HCT116 (cell line): Measurements from ENCODE around the gene ZNF324B. TPM values are rescaled to one million over a fixed set of nuclear protein-coding genes. Genes with fewer than 3 reads are reported as not detected.

Source experiments
- ATAC-seq: fragments of 200-7000 bp; cut with Tn5 transposase; 2 replicates; pipeline ENCODE4 v1.9.1; 2020; ENCODE audit warnings: mild to moderate bottlenecking, moderate library complexity
- BruUV-seq: library from RNA; stranded (reverse); fragments of 400-500 nt; replicated peaks from 2 replicates; lab custom pipeline; 2021; lab: Mats Ljungman, UMichigan
- CTCF ChIA-PET: fragments of 300-600 bp; sonication (Branson Sonifier 250); formaldehyde crosslinking; loops from one replicate; lab custom pipeline; 2021; ENCODE audit warnings: antibody characterized with exemption; lab: Charles Lee
- POLR2A ChIA-PET: fragments of 300-600, 350-600 bp; sonication (Branson Sonifier 250); formaldehyde crosslinking; loops from one replicate; lab custom pipeline; 2021; ENCODE audit warnings: antibody characterized with exemption; lab: Charles Lee
- RAD21 ChIA-PET, 2 experiments: fragments of 300-600 bp; sonication (Branson Sonifier 250); formaldehyde crosslinking; loops; one replicate each; lab custom pipeline; 2023; ENCODE audit warnings: low total read pairs in 2 of 2; ENCODE audit not compliant: uncharacterized antibody in 2 of 2, unreplicated experiment in 2 of 2, low non-redundant PET in 1 of 2; lab: Charles Lee
- DNase-seq: peaks from one replicate; pipeline ENCODE4 v3.0.0-alpha.2; 2010; ENCODE audit warnings: low read depth, low spot score
- H2AFZ ChIP-seq: fragments of 200-600 bp; shearing (Covaris generic), sonication (generic); 2 replicates; pipeline ENCODE4 v1.6.1; 2017; ENCODE audit warnings: low read depth, mixed run types, mixed read lengths, antibody characterized with exemption, low read length; ENCODE audit not compliant: poor library complexity, severe bottlenecking
- H3K27ac ChIP-seq: 2 replicates; pipeline ENCODE4 v1.5.1; 2012; ENCODE audit warnings: low read depth, low read length
- H3K27me3 ChIP-seq: fragments of 200-600 bp; sonication (generic); 2 replicates; pipeline ENCODE4 v1.6.1; 2016; ENCODE audit warnings: mixed run types, low read length, mixed read lengths; ENCODE audit not compliant: insufficient read depth
- H3K36me3 ChIP-seq, 2 experiments: fragments of 200-500 bp in 1 of 2; fragments of 200-600 bp in 1 of 2; sonication (Bioruptor generic) in 1 of 2; sonication (generic) in 1 of 2; 2 replicates each; pipeline versions ENCODE4 v1.5.1 to v1.6.1; 2014 to 2016; ENCODE audit warnings: low read length in 2 of 2, inconsistent platforms in 1 of 2, mixed read lengths in 1 of 2, mixed run types in 1 of 2; ENCODE audit not compliant: insufficient read depth in 2 of 2, control insufficient read depth in 1 of 2
- H3K4me1 ChIP-seq, 2 experiments: fragments of 200-600 bp in 1 of 2; sonication (generic) in 1 of 2; 2 replicates each; pipeline versions ENCODE4 v1.5.1 to v1.6.1; 2012 to 2017; ENCODE audit warnings: low read length in 2 of 2, inconsistent platforms in 1 of 2, mild to moderate bottlenecking in 1 of 2, mixed read lengths in 1 of 2, mixed run types in 1 of 2, moderate library complexity in 1 of 2; ENCODE audit not compliant: insufficient read depth in 2 of 2, control insufficient read depth in 1 of 2
- H3K4me2 ChIP-seq: fragments of 200-600 bp; sonication (generic); 2 replicates; pipeline ENCODE4 v1.6.1; 2017; ENCODE audit warnings: mixed run types, low read length, mixed read lengths
- H3K4me3 ChIP-seq, 2 experiments: fragments of 200-600 bp in 1 of 2; sonication (generic) in 1 of 2; replicated peaks in 1 of 2; 2 replicates each; pipeline ENCODE4 v1.5.1; 2011 to 2016; ENCODE audit warnings: low read length in 2 of 2, control low read depth in 1 of 2, low read depth in 1 of 2, mild to moderate bottlenecking in 1 of 2, mixed read lengths in 1 of 2, mixed run types in 1 of 2
- H3K79me2 ChIP-seq: fragments of 200-600 bp; sonication (generic); 2 replicates; pipeline ENCODE4 v1.6.1; 2017; ENCODE audit warnings: mild to moderate bottlenecking, mixed run types, low read length, moderate library complexity, mixed read lengths; ENCODE audit not compliant: insufficient read depth
- H3K9ac ChIP-seq: fragments of 200-600 bp; sonication (generic); 2 replicates; pipeline ENCODE4 v1.6.1; 2016; ENCODE audit warnings: low read length, mixed read lengths
- H3K9me2 ChIP-seq: fragments of 200-600 bp; sonication (generic), shearing (Covaris generic); 2 replicates; pipeline ENCODE4 v1.6.1; 2017; ENCODE audit warnings: mixed run types, mild to moderate bottlenecking, moderate library complexity; ENCODE audit not compliant: insufficient read depth
- H3K9me3 ChIP-seq, 2 experiments: fragments of 200-500 bp in 1 of 2; fragments of 200-600 bp in 1 of 2; sonication (Bioruptor generic) in 1 of 2; sonication (generic) in 1 of 2; 2 replicates each; pipeline ENCODE4 v1.6.1; 2014 to 2017; ENCODE audit warnings: low read length in 2 of 2, mixed read lengths in 2 of 2, inconsistent platforms in 1 of 2, low read depth in 1 of 2, mild to moderate bottlenecking in 1 of 2, mixed run types in 1 of 2, moderate library complexity in 1 of 2; ENCODE audit not compliant: control insufficient read depth in 1 of 2, insufficient read depth in 1 of 2
- H4K20me1 ChIP-seq: fragments of 200-600 bp; sonication (generic), shearing (Covaris generic); 2 replicates; pipeline ENCODE4 v1.6.1; 2017; ENCODE audit warnings: mixed run types, mild to moderate bottlenecking, moderate library complexity; ENCODE audit not compliant: insufficient read depth
- ATF3 ChIP-seq: IDR thresholded peaks from 2 replicates; pipeline ENCODE4 v1.6.1; 2012
- CEBPB ChIP-seq: IDR thresholded peaks from 2 replicates; pipeline ENCODE4 v1.6.1; 2012; ENCODE audit warnings: low read depth
- CTCF ChIP-seq, 3 experiments: fragments of 200-600 bp in 1 of 3; sonication (generic) in 1 of 3; IDR thresholded peaks in 2 of 3; conservative IDR thresholded peaks in 1 of 3; 2 replicates each; pipeline ENCODE4 v1.5.1; 2012 to 2017; ENCODE audit warnings: low read depth in 2 of 3, low read length in 2 of 3, antibody characterized with exemption in 1 of 3, borderline replicate concordance in 1 of 3, control low read depth in 1 of 3, mild to moderate bottlenecking in 1 of 3, mixed read lengths in 1 of 3, mixed run types in 1 of 3, moderate library complexity in 1 of 3; ENCODE audit not compliant: insufficient read depth in 1 of 3
- EGR1 ChIP-seq: IDR thresholded peaks from 2 replicates; pipeline ENCODE4 v1.6.1; 2012; ENCODE audit warnings: low read depth
- ELF1 ChIP-seq: IDR thresholded peaks from 2 replicates; pipeline ENCODE4 v1.6.1; 2012; ENCODE audit warnings: low read depth, borderline replicate concordance
- JUND ChIP-seq: IDR thresholded peaks from 2 replicates; pipeline ENCODE4 v1.6.1; 2012
- POLR2AphosphoS5 ChIP-seq: IDR thresholded peaks from 2 replicates; pipeline ENCODE4 v1.6.1; 2011; ENCODE audit warnings: mild to moderate bottlenecking, low read depth, low read length, moderate library complexity
- RAD21 ChIP-seq: IDR thresholded peaks from 2 replicates; pipeline ENCODE4 v1.6.1; 2012; ENCODE audit warnings: low read depth, mild to moderate bottlenecking
- SIN3A ChIP-seq: IDR thresholded peaks from 2 replicates; pipeline ENCODE4 v1.6.1; 2012; ENCODE audit warnings: low read depth
- YY1 ChIP-seq: IDR thresholded peaks from 2 replicates; pipeline ENCODE4 v1.6.1; 2011; ENCODE audit warnings: low read length, low read depth, moderate library complexity, mild to moderate bottlenecking; ENCODE audit not compliant: insufficient replicate concordance; ENCODE audit errors: extremely low read depth
- ZFX ChIP-seq: fragments of 450-650 bp; IDR thresholded peaks from 2 replicates; pipeline ENCODE4 v1.6.1; 2017
- intact Hi-C: fragments of 100-400 bp; cut with micrococcal nuclease; formaldehyde crosslinking; loops from 2 replicates; pipeline ENCODE4 v1.10.0; 2022
- total RNA-seq: library from RNA; stranded (reverse); gene quantifications from one replicate; pipeline ENCODE4 v1.2.1, GENCODE V29; 2021; ENCODE audit not compliant: unreplicated experiment

Gene ZNF324B
- total RNA-seq, 1 experiment from 2014 or later: 9.4 TPM

GRCh38 chr19:58407658-58408151 lies 43.7 kb upstream of the ZNF324B start:
- DNase-seq (no peak), ATAC-seq (peak; percentile 37)
- Histone ChIP-seq H3K4me1 (peaks cover 16 to 30% of the 10 kb centered on the region in 2 experiments), H3K4me3 (peak overlapping the region; percentile 93 to 99), H3K9me3 (no peaks in the 10 kb centered on the region), H3K4me2 (peak overlapping the region; percentile 96), H4K20me1 (no peaks in the 10 kb centered on the region), H3K27me3 (no peaks in the 10 kb centered on the region), H3K79me2 (peaks cover 45% of the 10 kb centered on the region), H3K9me2 (no peaks in the 10 kb centered on the region), H3K9ac (peak overlapping the region; percentile 86), H3K36me3 (no peaks in the 10 kb centered on the region), H2AFZ (no peak overlapping the region), H3K27ac (peak overlapping the region; percentile 93)
- ChIA-PET CTCF (no interaction called here), POLR2A (interaction anchor here (1.0 kb wide), 2 partner anchors 31 to 112 kb away, joined by 4 to 5 read pairs; partner anchors contain the start of gene ZBTB45), RAD21 (no interaction called here)
- TF ChIP-seq RAD21: no peak
- 0 out of 2 replicates have a peak, but pooled peaks have one; percentile 25 for TF ChIP-seq ZFX
- BruUV-seq: TSS peak; percentile 91
- intact Hi-C loops: loop anchor here (1.0 to 5.0 kb wide), 3 partner anchors 45 to 80 kb away; partner anchors contain the start of genes ZNF324B and ZSCAN22

GRCh38 chr19:58408152-58409009 lies 43.0 kb upstream of the ZNF324B start, which contains the start of gene ZNF584:
ZNF584 (plus strand) TSS chr19:58408649; CDS start chr19:58409148, 499 bp downstream.
- ATAC-seq (peak; percentile 89), DNase-seq (peak; percentile 85)
- H3K9me3 ChIP-seq: no peaks in the 10 kb centered on the region
- H3K27me3 ChIP-seq: no peaks in the 10 kb centered on the region
- RAD21 ChIA-PET: interaction anchor here in 1 of 2 experiments (0.6 kb wide), 1 partner anchor 97 kb away, joined by 3 read pairs; no protein-coding TSS in a partner anchor
- CTCF ChIA-PET: no interaction called here
- H2AFZ ChIP-seq: no peak within 1 kb of the TSS
- no peaks in the 10 kb centered on the region for H4K20me1 ChIP-seq
- peak within 1 kb of the TSS; percentile 96 for H3K4me2 ChIP-seq
- no peaks in the 10 kb centered on the region for H3K9me2 ChIP-seq
- H3K4me3 ChIP-seq: peak within 1 kb of the TSS; percentile 93 to 99
- H3K36me3 ChIP-seq: no peaks in the 10 kb centered on the region
- H3K9ac ChIP-seq: peak within 1 kb of the TSS; percentile 86
- peak within 1 kb of the TSS; percentile 93 for H3K27ac ChIP-seq
- no TSS peak for BruUV-seq
- peaks cover 16 to 30% of the 10 kb centered on the region in 2 experiments for H3K4me1 ChIP-seq
- intact Hi-C loops: loop anchor here (1.0 to 5.0 kb wide), 3 partner anchors 44 to 81 kb away; partner anchors contain the start of genes ZNF324B and ZSCAN22
- POLR2A ChIA-PET: interaction anchor here (0.8 to 2.0 kb wide), 4 partner anchors 32 to 111 kb away, joined by 4 to 9 read pairs (median 4); partner anchors contain the start of genes ZBTB45, ZNF324B and ZNF497
- H3K79me2 ChIP-seq: peaks cover 48% of the 10 kb centered on the region
- TF ChIP-seq CEBPB (no peak), EGR1 (peak; percentile 97), CTCF (IDR thresholded peaks at IDR 0.05 in 2 of 3, conservative IDR thresholded peaks at IDR 0.05 in 1 of 3; ENCODE audit: borderline replicate concordance in 1 of 3, insufficient read depth in 1 of 3, low read depth in 2 of 3, low read length in 2 of 3) (no peak; a peak in 1 of 6 replicates), ATF3 (no peak), SIN3A (peak; percentile 80), ELF1 (no peak; the same call in 1 of the 2 replicates), JUND (no peak), POLR2AphosphoS5 (peak; percentile 86), YY1 (peak; percentile 74), RAD21 (no peak)
